GM19099 (cell line): ENCODE results near the gene KCNMA1.

Source experiments
- POLR2A ChIP-seq: IDR thresholded peaks from 3 replicates; pipeline ENCODE4 v1.6.1; 2011; ENCODE audit warnings: low read depth; ENCODE audit not compliant: insufficient read length; ENCODE audit errors: extremely low read depth

Gene KCNMA1

DNA sequence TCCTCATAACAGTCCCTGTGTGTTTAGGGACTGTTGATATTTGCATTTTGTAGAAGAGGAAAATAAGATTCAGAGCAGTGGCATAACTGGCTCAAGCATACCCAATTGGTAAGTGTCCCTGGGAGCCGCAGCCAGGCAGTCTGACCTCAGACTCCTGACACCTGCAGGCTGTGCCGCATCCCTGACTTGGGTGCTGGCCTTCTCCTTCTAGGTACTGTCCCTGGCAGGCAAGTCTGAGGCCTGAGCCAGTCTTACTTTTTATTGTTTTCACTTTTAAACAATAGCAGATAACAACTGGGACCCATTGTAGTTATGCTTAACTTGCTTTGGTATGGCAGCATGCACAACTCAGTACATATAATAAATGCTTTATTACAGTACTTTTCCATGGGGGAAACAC lies 717.0 kb downstream of the KCNMA1 start:
- TF ChIP-seq POLR2A: no peak

DNA sequence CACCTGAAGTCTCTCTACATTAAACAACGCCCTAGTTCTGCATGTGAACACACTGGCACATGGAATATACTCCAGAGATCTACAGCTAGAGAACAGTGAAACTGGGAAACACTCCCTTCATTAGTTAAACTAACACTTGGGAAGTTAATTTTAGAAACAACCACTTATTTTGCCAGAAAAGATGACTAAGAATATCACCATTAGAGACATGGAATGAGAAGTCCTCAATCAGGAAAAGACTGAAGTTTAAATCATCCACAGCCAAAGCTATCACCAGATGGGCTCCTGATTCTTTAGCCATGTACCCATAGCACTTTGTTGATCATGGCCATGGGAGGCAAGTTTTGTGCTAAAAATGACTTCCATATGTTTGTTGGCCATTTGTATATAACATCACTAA lies 719.5 kb downstream of the KCNMA1 start:
- no peak for TF ChIP-seq POLR2A

DNA sequence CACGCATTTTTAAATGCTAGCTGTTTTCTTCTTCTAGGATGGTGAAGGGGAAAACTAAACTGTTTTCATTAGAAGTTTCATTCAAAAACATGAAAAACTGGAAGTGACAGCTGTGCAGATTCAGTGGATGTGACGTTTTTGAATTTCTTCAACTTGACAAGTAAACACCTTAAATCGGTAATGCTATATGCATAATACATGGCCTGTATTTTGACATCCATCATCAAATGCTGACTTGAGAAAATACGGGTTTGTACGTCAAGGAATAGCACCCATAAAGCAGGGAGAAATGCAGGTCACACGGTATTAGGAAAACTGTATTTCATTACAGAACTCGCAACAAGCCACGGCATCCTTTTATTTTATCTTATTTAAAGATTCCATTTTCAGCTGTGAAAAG lies 720.5 kb downstream of the KCNMA1 start:
- TF ChIP-seq POLR2A: no peak

DNA sequence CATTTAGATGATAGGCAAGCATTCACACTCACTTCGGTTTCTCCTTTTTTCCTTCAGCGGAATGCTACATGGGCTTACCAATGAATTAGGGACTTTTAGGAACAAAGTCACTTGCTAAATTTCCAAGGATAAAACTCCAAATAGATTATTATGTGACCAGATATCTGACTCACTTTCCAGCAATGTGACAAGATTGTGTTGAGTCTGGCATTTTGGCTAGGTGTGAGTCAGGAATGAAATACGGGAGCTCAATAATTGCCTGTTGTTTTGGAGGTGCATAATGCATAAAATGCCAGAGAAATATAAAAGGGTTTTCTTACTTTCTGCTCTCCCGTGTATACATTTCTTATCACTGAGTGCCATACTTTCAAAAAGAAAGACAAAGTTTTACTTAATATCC lies 721.1 kb downstream of the KCNMA1 start:
- no peak for TF ChIP-seq POLR2A

DNA sequence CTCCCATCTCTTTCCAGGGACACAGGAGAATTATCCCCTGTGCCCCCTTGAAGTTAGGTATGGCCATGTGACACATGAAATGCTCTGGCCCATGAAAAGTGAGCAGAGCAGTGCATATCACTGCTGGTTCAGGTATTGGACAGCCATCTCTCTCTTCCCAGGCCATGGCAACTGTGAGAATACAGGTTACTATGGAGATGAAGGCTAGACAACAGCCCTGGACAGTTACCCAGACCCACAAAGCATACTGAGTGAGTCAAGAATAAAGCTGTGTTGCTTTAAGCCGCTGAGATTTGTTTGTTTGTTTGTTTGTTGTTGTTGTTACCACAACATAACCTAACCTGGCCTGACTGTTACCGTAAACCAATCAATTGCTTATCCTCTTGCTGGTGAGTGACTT lies 722.3 kb downstream of the KCNMA1 start:
- no peak for TF ChIP-seq POLR2A

DNA sequence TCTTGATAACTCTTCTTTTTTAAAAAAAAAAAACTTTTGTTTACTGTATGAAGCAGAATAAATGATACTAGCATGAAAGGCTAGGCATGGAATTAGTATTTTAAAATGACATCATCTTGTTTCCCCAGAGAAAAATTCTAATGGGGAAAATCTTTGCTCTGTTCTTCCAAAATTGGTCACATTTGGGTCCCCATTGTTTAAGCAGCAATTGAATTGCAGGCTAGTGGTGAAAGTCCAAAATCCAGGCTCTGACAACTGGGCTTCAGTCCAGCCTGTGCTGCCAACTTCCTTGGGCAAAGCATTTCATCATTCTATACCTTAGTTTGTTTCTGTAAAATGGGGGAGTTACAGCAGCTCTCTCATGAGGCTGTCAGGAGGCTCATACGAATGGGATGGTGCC lies 726.4 kb downstream of the KCNMA1 start:
- TF ChIP-seq POLR2A: no peak

DNA sequence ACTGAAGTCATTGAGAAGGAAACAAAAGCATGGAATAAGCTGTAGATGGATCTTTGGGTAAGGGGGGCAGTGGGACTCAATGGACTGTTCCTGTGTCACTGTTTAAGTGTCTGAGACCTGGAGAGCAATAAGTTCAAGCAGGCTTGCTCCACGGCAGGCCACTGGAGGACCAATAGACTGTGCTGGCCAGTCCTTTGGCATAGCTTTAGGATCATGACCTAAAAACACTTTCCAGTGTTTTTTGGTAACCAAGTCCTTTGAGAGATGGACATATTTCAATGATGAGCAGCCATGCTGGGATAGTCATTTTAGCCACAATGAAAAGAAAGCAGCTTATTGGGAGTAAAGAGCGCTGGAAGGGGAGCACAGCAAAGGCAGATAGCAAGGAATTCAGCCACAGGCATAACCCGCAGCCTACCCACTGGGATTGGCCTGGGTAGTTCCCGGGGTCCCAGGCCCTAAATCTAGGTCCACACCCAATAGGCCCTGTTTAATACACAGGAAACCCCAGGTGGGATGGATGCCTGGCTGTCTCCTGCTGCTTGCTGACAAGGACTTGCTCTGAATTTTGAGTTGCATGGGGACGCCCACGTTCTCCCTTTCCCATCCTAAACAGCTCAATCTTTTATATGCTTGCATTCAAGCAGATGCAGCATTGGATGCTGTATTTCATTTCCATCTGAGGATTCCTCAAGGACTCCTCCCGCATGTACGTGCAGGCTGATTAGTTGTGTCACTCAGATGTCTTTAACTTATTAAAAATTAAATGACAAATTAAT lies 727.2 kb downstream of the KCNMA1 start:
- TF ChIP-seq POLR2A: no peak

DNA sequence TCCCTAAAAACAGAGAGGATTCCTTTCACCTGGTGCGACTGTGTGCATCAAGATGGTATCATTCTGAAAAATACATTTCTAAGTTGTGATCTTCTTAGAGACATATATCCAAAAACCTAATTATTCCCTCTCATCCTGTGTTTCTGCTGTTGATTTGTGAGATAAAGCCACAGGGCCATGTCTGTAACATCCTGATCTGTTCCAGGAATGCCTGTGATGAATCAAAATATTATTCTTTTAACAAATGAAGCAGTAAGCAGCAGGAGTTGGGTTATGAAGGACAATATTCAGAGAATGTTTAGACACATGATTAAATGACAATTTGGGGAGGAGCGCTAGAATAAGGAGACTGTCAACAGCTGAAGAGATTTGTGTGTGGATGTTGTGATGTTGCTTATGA lies 731.4 kb downstream of the KCNMA1 start:
- TF ChIP-seq POLR2A: no peak

DNA sequence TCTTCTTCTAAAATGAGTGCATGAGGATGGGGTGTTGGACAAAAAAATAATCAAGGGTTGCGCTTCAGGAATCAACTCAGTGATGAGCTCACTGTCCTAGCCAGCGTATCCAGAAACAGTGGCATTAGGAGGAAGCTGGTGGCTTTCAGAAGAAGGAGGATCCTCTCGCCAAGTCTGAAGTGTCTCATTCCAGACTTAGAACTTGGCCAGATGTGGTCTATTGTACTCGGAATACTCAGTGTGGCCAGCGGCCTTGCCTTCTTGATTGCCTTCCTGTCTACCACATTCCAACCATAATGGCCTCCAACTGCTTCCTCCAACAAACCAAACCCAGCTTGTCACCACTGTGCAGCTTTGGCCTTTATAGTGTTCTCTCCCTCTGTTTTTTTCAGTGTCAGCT lies 732.4 kb downstream of the KCNMA1 start:
- no peak for TF ChIP-seq POLR2A

DNA sequence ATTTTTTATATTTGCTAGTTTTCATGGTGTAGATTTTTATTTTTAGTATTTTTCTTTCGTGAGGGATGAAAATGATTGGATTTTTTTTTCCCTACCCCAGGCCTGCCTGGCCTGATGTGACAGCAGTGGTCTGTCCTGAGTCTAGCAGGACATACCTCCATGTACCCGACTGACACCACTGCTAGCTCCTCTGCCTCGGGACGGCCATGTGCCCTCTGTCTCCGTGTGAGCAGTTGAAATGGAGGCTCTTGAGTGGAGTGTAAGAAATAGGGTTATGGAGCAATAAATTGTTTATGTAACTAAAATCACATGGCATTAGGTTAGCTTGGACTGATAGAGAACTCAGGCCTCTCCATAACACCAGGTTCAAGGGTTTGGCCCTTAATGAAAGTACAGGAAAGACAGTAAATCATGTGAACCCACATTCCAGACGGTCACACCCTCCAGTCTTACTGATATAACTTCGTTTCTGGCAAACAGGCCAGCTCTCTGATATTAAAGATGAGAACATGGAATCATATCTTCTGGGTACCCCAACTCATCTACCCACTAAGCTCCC lies 734.1 kb downstream of the KCNMA1 start:
- TF ChIP-seq POLR2A: no peak

DNA sequence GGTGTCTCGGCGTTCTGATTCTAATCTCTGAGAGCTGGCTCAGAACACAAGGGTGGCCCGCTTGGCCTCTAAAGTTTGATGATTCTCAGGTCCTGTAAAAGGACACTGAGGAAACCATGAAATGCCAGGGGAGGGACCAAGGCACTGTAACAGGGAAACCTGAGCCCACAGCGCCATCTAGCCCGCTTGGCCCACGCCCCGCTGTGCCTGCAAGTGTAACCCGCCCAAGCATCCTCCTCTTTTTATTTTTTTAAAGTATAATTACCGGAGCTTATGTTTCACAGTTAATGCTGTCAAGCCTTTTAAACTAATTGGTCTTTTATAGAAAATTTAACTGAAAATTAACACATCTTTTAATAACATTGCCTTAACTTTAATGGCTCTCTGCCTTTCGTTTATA lies 734.7 kb downstream of the KCNMA1 start:
- TF ChIP-seq POLR2A: no peak

DNA sequence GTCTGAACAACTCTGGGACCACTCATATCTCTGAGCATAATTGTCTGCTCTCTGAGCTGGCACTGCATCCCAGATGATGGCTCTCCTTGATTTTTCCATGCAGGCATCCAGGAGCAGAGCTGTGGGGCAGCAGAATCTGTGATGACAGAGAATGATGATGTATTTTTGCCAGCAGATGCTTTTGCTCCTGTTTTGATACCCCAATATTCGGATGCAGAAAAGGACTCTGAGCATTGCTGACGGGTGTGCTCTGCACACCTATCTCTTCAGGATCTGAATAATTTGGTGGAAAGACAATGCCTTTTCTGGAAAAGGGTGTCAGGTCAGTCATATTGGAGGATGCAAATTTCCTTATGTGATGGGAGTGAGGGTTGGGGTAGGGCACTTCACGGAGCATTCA lies 735.9 kb downstream of the KCNMA1 start:
- no peak for TF ChIP-seq POLR2A

DNA sequence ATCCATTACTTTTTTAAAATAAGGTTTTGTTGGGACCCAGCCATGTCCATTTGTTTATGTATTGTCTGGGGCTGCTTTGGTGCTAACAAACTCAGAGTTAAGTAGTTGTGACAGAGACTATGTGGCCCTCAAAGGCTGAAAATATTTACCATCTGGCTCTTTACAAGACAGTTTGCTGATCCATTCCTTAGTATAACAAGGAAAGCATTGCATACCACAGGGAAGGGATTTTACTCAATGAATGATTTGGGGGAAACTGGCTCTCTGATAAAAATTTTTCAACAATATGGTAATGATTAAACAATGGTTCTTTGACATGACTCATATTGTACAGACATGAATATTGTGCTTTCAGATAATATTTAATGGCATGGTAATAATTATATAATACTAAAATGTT lies 738.1 kb downstream of the KCNMA1 start:
- TF ChIP-seq POLR2A: no peak

DNA sequence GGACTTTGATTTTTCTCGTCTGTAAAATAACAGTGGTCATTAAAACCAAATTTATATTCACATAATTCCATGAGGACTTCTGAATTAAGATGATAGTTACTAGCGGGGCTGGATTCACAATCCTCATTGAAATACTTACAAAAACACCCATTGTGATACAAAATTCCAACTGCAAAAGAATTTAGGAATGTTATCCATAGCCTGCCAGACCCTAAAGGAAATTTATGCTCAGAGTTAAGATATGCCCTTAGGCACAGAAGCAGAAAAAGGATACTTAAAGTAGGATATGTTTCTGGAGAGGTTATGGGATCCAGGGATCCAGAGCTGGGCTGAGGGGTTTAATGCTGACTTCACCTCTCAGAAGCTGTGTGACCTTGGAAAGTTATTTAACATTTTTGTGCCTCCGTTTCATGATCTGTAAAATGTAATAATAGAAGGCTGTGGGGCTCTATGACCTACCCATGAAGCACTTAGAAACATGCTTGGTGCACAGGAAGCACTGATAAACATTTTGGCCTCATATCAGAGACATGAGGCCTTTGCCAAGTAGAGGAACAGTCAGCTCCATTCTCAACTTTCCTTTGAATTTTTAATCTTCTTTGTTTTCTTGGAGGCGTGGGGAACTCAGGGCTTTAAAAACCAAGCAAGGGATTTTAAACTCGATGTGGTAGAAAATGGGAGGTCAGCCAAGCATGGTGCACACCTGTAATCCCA lies 744.7 kb downstream of the KCNMA1 start:
- no peak for TF ChIP-seq POLR2A

DNA sequence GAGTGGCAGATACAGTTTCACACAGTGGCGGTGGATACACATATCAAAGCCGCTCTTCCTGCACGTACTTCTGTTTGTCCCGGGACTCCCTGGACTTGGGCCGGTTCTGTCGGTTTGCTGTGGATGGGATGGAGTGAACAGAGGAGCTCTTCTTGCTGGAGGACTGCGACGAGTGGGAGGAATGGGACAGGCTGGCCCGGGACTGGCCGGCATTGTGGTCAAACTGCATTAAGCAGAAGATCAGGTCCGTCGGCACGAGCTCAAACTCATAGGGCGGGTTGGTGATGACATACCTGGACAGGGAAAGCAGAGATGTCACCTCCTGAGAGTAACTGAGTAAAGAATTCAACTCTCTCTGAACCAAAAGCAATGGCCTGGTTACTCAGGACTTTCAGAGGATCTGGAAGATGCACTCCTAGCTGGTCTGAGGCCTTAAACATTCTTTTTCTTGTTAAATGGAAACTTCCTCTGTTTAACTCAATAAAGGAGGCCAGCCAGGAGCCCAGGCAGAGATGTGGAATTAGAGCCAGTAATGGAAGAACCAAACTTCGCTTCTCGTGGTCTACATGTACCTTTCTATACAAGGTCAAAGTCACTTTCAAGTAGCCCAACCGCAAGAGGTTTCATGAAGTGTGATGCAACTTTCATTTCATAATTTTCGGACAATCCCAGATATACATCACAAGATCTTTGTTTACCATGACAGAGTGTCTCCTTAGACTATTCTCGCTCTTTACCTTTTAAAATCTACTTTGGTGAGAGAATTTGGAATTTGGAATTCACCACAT lies 750.2 kb downstream of the KCNMA1 start:
- no peak for TF ChIP-seq POLR2A

DNA sequence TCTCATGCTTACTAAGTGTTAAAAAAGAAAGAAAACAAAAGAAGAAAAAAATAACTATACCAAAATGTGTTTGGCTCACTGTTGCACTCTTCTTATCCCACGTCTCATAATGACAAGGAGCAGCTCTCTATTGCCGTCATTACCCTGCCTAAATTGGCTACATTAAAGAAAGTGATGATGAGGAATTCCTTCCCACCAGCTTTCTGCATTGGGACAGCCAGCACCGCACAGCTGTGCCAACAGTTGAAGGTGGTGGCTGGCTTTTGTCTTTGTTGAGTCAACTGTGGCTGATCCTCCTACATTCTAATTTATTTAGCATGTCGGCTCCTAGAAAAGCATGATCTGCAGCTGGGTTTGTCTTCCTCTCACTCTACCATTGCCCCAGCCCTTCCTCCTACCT lies 751.8 kb downstream of the KCNMA1 start:
- TF ChIP-seq POLR2A: no peak

DNA sequence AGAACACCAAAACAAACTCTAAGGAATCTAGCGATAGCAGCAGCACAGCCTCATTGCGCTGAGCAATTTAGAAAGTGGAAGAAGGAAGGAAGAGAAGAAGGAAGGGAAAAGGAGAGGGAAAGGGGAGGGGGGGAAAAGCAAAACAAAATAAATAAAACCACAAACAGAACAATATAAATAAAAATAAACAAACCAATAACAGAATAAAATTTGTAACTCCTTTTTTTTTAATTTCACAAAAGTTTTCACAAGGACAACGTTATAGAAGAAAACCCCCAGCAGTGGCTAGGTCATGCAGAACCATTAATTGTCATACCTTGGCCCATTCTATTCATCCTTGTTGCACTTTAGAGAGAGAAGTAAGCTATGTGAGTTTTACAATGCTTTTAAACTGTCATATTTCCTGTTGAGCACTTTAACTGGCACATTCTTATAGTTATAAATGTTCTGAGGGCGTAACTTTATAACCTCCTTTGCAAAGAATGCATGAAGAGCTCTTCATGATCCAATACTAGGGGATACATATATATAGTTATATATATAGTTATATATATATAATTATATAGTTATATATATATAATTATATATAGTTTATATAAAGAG lies 752.8 kb downstream of the KCNMA1 start:
- no peak for TF ChIP-seq POLR2A
